WERI-Rb-1 (cell line): Measurements from ENCODE around the gene FBXW8.

Experiments used
- DNase-seq: peaks from one replicate; pipeline ENCODE4 v3.0.0-alpha.2; 2020
- H3K27ac ChIP-seq: fragments of 250-450 bp; sonication (Bioruptor Pico); 2 replicates; pipeline ENCODE4 v1.5.1; 2020; ENCODE audit warnings: mild to moderate bottlenecking, moderate library complexity
- H3K27me3 ChIP-seq: fragments of 250-450 bp; sonication (Bioruptor Pico); 2 replicates; pipeline ENCODE4 v1.5.1; 2021; ENCODE audit warnings: mild to moderate bottlenecking, low read depth, moderate library complexity; ENCODE audit not compliant: insufficient read depth, severe bottlenecking
- H3K36me3 ChIP-seq: fragments of 250-450 bp; sonication (Bioruptor Pico); 2 replicates; pipeline ENCODE4 v1.5.1; 2020; ENCODE audit warnings: mild to moderate bottlenecking, moderate library complexity
- H3K4me3 ChIP-seq: 2 replicates; pipeline ENCODE4 v1.5.1; 2011; ENCODE audit warnings: low read depth, mild to moderate bottlenecking, control low read depth, low read length
- H3K9me3 ChIP-seq: fragments of 250-450 bp; sonication (Bioruptor Pico); 2 replicates; pipeline ENCODE4 v1.5.1; 2021; ENCODE audit warnings: mild to moderate bottlenecking, moderate library complexity; ENCODE audit not compliant: severe bottlenecking
- TF ChIP-seq, protein P1 (sequence below): IDR thresholded peaks from 2 replicates; pipeline ENCODE4 v1.5.1; 2011; ENCODE audit warnings: low read depth, mild to moderate bottlenecking, control low read depth, inconsistent platforms, low read length

Gene FBXW8

DNA sequence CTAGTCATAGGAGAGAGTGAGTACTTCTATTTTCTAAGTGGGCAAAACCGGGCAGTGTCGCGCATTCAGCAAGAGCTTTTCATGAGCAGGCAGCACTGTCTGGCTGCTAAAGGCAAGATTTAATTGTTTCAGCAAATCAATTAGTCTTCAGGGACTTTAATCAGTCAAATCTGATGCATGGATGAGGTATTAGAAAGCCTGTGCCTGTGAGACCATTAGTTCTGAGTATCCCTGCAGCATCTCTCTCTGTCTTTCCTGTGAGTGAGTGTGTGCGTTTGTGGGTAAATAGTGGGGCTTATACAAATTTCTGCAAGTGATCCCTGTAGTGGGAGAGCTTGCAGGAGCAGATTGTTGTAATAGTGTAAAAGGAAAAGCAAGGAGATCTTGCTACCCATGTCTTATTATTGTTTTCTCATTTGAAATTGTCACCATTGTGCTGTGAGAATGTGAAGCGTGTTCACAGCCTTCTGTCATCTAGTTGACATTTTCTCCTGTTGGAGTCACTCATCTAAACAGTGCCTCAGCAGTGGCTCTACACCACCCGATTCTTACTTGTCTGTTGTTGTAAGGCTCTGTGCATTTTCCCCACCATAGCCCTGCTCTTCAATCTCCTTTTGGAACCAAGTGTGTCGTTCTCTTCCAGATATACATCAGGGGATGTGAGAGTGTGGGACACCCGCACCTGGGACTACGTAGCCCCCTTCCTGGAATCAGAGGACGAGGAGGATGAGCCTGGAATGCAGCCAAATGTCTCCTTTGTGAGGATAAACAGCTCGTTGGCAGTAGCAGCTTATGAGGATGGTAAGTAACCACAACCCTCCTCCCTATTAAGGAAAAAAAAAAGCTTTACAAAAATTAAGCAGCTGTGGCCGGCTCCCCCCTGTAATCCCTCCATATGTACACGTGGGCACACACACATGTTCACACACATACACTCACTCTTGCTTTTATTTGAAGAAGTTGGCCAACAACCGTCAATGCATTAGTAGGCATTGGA is 53.6 kb downstream of the FBXW8 start:
- H3K27ac ChIP-seq, result no peak overlapping the region
- H3K4me3 ChIP-seq, result no peak overlapping the region
- TF ChIP-seq, protein P1, sequence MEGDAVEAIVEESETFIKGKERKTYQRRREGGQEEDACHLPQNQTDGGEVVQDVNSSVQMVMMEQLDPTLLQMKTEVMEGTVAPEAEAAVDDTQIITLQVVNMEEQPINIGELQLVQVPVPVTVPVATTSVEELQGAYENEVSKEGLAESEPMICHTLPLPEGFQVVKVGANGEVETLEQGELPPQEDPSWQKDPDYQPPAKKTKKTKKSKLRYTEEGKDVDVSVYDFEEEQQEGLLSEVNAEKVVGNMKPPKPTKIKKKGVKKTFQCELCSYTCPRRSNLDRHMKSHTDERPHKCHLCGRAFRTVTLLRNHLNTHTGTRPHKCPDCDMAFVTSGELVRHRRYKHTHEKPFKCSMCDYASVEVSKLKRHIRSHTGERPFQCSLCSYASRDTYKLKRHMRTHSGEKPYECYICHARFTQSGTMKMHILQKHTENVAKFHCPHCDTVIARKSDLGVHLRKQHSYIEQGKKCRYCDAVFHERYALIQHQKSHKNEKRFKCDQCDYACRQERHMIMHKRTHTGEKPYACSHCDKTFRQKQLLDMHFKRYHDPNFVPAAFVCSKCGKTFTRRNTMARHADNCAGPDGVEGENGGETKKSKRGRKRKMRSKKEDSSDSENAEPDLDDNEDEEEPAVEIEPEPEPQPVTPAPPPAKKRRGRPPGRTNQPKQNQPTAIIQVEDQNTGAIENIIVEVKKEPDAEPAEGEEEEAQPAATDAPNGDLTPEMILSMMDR, result no peak
- H3K36me3 ChIP-seq, result peaks cover 11% of the 10 kb centered on the region
- no peaks in the 10 kb centered on the region for H3K9me3 ChIP-seq
- no peaks in the 10 kb centered on the region for H3K27me3 ChIP-seq
- no peak for DNase-seq

DNA sequence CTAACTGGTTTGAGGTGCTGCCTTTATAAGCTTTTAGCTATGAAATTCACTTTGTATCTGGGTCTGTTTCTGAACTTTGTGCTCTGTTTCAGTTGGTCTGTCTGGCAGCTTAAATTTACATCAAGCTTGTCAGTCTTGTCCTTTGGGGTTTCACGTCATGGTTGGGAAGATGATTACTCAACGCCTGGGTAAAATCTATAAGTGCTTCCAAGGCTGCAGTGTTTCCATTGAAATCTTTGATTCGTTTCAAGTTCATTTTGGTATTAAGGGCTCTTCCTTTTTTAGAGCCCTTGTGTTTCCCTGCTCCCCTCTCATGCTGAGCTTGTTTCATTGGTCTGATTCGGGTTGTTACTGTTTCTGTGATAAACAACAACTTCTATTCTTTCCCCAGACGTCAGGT is 58.2 kb downstream of the FBXW8 start:
- H3K4me3 ChIP-seq, result no peak overlapping the region
- peaks cover 27% of the 10 kb centered on the region for H3K36me3 ChIP-seq
- no peak overlapping the region for H3K27ac ChIP-seq
- DNase-seq, result no peak
- TF ChIP-seq, protein P1, result no peak
- H3K9me3 ChIP-seq, result no peaks in the 10 kb centered on the region
- H3K27me3 ChIP-seq, result no peaks in the 10 kb centered on the region

GRCh38 chr12:116969615-116970585 is 59.1 kb downstream of the FBXW8 start:
- Histone ChIP-seq H3K27me3 (no peaks in the 10 kb centered on the region), H3K4me3 (no peak overlapping the region), H3K36me3 (peaks cover 26% of the 10 kb centered on the region), H3K9me3 (no peaks in the 10 kb centered on the region), H3K27ac (no peak overlapping the region)
- TF ChIP-seq, protein P1, result no peak
- peak; percentile 20 for DNase-seq

GRCh38 chr12:116971222-116971621 is 60.5 kb downstream of the FBXW8 start:
- Histone ChIP-seq H3K27me3 (no peaks in the 10 kb centered on the region), H3K9me3 (no peaks in the 10 kb centered on the region), H3K27ac (no peak overlapping the region), H3K4me3 (no peak overlapping the region), H3K36me3 (peaks cover 18% of the 10 kb centered on the region)
- TF ChIP-seq, protein P1, result no peak
- no peak for DNase-seq

GRCh38 chr12:116975779-116976393 is 65.1 kb downstream of the FBXW8 start:
- H3K27ac ChIP-seq, result no peak overlapping the region

More at GRCh38 chr12:116975779-116976393, 65.1 kb downstream of the FBXW8 start:
- Histone ChIP-seq H3K27me3 (no peaks in the 10 kb centered on the region), H3K9me3 (no peaks in the 10 kb centered on the region), H3K4me3 (no peak overlapping the region), H3K36me3 (peaks cover 6% of the 10 kb centered on the region)
- DNase-seq, result no peak
- TF ChIP-seq, protein P1, result no peak
